Stimulated activated naive CD4-positive, alpha-beta T cell (primary cell): ENCODE measurements around the gene ANKUB1.

Source experiments
- DNase-seq, 6 experiments: peaks; one replicate each; lab custom pipeline; 2025; lab: John Stamatoyannopoulos, UW

ANKUB1 gene

GRCh38 chr3:149808209-149808829, 16.0 kb upstream of the ANKUB1 start:
- peak; percentile 3 to 33 (median 20) for DNase-seq

- DNase-seq = no peak
Observed at GRCh38 chr3:149806171-149806778, 13.9 kb upstream of the ANKUB1 start.

DNA sequence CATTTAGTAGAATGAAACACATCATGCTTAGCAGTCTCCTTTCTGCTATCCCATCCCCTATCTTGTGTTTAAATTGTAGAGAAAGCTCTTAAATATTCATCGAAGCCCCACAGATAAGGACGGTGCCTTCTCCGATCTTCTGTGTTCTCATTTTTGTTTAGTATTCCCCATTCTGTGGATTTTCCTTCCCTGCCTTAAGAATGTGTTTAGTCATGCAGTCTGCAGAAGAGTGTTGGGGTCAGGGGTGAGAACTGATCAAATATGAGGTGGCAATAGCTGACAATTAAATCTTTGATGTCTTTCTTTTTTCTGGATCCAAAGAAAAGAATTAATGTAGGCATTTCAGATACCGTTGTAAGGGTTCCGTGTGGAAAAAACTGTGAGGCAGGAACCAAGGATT, 9.3 kb upstream of the ANKUB1 start:
- DNase-seq = no peak

GRCh38 chr3:149801195-149801594, 8.8 kb upstream of the ANKUB1 start:
- DNase-seq = no peak

DNA sequence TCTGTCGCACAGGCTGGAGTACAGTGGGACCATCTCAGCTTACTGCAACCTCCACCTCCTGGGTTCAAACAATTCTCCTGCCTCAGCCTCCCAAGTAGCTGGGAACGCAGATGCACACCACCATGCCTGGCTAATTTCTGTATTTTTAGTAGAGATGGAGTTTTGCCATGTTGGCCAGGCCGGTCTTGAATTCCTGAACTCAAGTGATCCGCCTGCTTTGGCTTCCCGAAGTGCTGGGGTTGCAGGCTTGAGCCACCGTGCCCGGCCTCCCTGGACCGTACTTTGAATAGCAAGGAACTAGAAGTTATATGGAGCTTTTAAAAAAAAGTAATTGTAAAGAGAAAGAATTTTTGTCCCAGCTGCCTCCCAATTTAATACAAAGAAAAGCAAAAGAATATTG, 8.3 kb upstream of the ANKUB1 start:
- no peak for DNase-seq

GRCh38 chr3:149796026-149796425, 3.7 kb upstream of the ANKUB1 start:
- DNase-seq = no peak

DNA sequence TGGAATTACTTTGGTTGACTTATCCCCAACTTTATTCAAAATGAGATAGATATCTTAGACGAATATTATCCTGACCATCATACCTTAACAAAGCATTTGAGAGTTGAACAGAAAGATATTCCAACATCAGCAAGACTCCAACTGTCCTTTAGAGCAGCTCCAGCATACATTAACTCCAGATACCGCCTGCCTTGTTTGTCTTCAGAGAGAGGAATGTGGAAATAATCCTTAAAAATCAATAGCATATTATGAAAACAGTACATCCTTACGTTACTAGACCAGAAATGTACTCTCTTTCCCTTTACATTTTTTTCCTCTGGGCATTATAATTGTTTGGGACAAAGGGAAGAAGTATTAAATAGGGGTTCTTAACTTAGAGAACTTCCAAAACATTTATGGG, 1.7 kb downstream of the ANKUB1 start:
- no peak for DNase-seq

GRCh38 chr3:149790268-149790667, 2.1 kb downstream of the ANKUB1 start:
- no peak for DNase-seq

GRCh38 chr3:149784064-149784704, 8.2 kb downstream of the ANKUB1 start:
- no peak for DNase-seq

GRCh38 chr3:149783576-149783975, 8.8 kb downstream of the ANKUB1 start:
- DNase-seq = no peak

DNA sequence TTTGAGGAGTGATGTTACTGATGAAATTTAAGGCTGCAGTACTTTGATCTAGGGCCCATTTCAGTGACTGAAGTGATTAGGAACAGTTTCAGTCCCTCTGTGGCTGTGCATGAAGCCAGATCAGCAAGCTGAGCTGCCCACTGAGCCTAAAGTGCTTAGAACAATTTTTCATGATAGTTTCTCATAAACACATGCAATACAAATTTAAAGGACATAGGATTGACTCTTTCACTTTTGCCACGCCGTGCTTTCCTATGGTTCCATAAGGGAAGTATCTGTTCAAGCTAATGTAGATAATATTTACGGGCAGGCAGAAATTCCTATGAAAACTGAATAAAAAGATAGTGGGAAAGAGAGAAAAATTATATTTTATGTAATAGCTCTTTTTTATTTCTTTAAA, 10.6 kb downstream of the ANKUB1 start:
- no peak for DNase-seq

DNA sequence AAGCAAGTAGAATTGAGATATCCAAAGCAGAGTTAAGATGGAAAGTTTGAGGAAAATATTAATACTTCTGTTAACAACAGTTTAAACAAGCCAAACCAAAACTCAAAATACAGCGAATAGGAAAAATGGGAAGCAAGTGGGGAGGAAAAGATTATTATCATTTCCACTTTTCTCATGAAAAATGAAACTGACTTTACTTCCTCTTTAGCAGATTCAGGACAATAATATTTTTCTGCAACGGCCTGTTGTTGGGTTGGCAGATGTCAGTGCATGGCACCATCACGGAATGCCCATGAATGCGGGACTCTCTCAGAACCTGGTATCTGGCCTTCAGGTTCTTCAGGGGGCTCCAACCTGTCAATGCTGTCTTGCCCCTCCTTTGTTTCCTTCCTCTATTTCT, 11.1 kb downstream of the ANKUB1 start:
- DNase-seq = no peak

- no peak for DNase-seq
Observed at GRCh38 chr3:149777414-149778214, 14.7 kb downstream of the ANKUB1 start.

- DNase-seq = no peak
Observed at GRCh38 chr3:149776170-149776569, 16.2 kb downstream of the ANKUB1 start.

- no peak for DNase-seq
Observed at GRCh38 chr3:149772861-149773260, 19.5 kb downstream of the ANKUB1 start.

GRCh38 chr3:149771652-149772271, 20.6 kb downstream of the ANKUB1 start:
- DNase-seq = peak in 2 of 6 experiments; percentile 2 to 5

GRCh38 chr3:149770246-149770645, 22.1 kb downstream of the ANKUB1 start:
- no peak for DNase-seq

DNA sequence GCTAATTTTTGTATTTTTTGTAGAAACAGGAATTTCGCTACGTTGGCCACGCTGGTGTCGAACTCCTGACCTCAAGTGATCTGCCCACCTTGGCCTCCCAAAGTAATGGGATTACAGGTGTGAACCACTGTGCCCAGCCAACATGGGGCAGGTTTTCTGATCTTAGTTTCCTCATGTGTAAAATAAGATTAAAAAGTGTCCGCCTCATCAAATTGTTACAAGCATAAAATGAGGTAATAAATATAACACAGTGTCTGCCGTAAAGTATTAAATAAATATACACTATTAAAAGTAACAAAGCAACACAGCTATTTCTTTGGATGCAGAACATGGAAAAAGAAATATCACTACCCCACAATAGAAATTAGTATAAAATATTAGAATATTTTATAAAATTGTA, 23.6 kb downstream of the ANKUB1 start:
- no peak for DNase-seq

GRCh38 chr3:149767720-149768119, 24.6 kb downstream of the ANKUB1 start:
- DNase-seq = no peak

DNA sequence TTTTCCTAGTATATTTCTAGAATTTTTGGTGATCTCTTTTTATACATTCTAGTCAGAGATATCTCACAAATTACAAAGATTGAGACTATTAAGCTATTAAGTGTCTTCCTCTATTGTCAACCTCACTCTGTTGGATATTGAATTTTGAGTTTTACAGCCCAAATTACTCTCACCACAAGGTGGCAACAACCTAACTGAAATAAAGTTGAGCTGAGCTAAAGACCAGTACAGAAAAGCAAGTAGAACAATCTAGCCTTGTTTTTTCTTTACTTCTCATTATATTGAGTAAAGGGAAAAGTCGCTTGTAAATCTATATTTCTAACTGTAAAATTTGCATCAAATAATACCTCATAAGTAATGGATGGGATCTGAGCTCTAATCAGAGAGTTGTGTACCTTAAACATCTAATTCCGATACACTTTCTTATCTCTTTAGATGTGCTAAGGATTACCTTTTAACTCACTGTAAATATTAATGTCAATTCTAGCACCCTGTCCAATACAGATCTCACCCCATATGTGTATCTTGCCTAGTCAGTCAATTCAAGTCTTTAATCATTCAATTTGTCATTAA, 26.5 kb downstream of the ANKUB1 start:
- DNase-seq = peak in 1 of 6 experiments; percentile 2

DNA sequence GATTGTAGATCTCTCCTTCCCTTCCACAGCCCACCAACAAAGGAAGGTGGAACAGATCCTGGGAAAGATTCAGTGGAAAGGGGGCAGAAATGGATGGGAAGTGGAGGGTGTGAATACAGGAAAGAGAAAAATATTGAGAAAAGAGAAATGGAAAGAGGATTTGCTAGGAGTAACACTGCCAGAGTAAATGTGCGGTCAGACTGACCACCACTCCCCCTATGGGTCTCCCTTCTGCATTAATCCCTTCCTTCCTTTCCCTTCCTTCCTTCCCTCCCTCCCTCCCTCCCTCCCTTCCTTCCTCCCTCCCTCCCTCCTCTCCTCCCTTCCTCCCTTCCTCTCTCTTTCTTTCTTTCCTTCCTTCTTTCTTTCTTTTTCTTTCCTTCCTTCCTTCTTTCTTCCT, 28.1 kb downstream of the ANKUB1 start:
- DNase-seq = no peak
